IMR-90 (cell line): Measurements from ENCODE around the gene PCBP3. TPM values are rescaled to one million over a fixed set of nuclear protein-coding genes. Genes with fewer than 3 reads are reported as not detected.

Source experiments
- ATAC-seq: fragments of 200-7000 bp; cut with Tn5 transposase; 2 replicates; pipeline ENCODE4 v1.9.1; 2020; ENCODE audit warnings: low read depth, mild to moderate bottlenecking, moderate library complexity
- BruUV-seq: library from RNA; stranded (reverse); fragments of 400-500 nt; replicated peaks from 2 replicates; lab custom pipeline; 2021; lab: Mats Ljungman, UMichigan
- CTCF ChIA-PET: fragments of 300-600 bp; formaldehyde crosslinking; extraction: SDS; loops from one replicate; lab custom pipeline; 2021; ENCODE audit warnings: antibody characterized with exemption; lab: Yijun Ruan, JAX
- POLR2A ChIA-PET: fragments of 300-600 bp; sonication (Branson Sonifier 250); formaldehyde crosslinking; loops from one replicate; lab custom pipeline; 2022; ENCODE audit warnings: antibody characterized with exemption; ENCODE audit not compliant: unreplicated experiment; lab: Charles Lee
- DNase-seq: peaks from one replicate; pipeline ENCODE4 v3.0.0; 2013
- H2AFZ ChIP-seq: replicated peaks from 2 replicates; pipeline ENCODE3; 2013; ENCODE audit warnings: low read length, mild to moderate bottlenecking; ENCODE audit not compliant: poor library complexity
- H2AK5ac ChIP-seq: 2 replicates; pipeline ENCODE4 v1.6.1; 2013; ENCODE audit warnings: low read depth, low read length, inconsistent platforms
- H2AK9ac ChIP-seq: replicated peaks from 2 replicates; pipeline ENCODE3; 2013; ENCODE audit warnings: mild to moderate bottlenecking, low read depth, low read length, moderate library complexity; ENCODE audit not compliant: poor library complexity
- H2BK120ac ChIP-seq: 2 replicates; pipeline ENCODE4 v1.6.1; 2013; ENCODE audit warnings: low read depth, low read length, inconsistent platforms
- H2BK15ac ChIP-seq: 3 replicates; pipeline ENCODE4 v1.6.1; 2013; ENCODE audit warnings: low read depth, low read length, inconsistent platforms
- H2BK20ac ChIP-seq: 2 replicates; pipeline ENCODE4 v1.6.1; 2013; ENCODE audit warnings: low read depth, mild to moderate bottlenecking, inconsistent platforms, low read length, moderate library complexity
- H2BK5ac ChIP-seq: 2 replicates; pipeline ENCODE4 v1.6.1; 2013; ENCODE audit warnings: mild to moderate bottlenecking, low read depth, low read length, inconsistent platforms; ENCODE audit not compliant: poor library complexity, severe bottlenecking
- H3K14ac ChIP-seq: replicated peaks from 2 replicates; pipeline ENCODE4 v1.6.1; 2013; ENCODE audit warnings: low read depth, low read length, inconsistent platforms
- H3K18ac ChIP-seq: 2 replicates; pipeline ENCODE4 v1.6.1; 2013; ENCODE audit warnings: low read depth, low read length, control low read depth
- H3K23ac ChIP-seq: 2 replicates; pipeline ENCODE4 v1.6.1; 2013; ENCODE audit warnings: low read depth, low read length, inconsistent platforms
- H3K27ac ChIP-seq: 2 replicates; pipeline ENCODE4 v1.5.1; 2013; ENCODE audit warnings: mild to moderate bottlenecking, control low read depth, low read length; ENCODE audit not compliant: insufficient read depth
- H3K27me3 ChIP-seq: 2 replicates; pipeline ENCODE4 v1.6.1; 2013; ENCODE audit warnings: low read length; ENCODE audit not compliant: control insufficient read depth, insufficient read depth
- H3K36me3 ChIP-seq: 2 replicates; pipeline ENCODE4 v1.6.1; 2013; ENCODE audit warnings: low read length, mixed read lengths; ENCODE audit not compliant: control insufficient read depth, insufficient read depth
- H3K4ac ChIP-seq: 2 replicates; pipeline ENCODE4 v1.6.1; 2013; ENCODE audit warnings: low read depth, low read length, inconsistent platforms
- H3K4me1 ChIP-seq: 2 replicates; pipeline ENCODE4 v1.6.1; 2013; ENCODE audit warnings: low read length, mixed read lengths; ENCODE audit not compliant: control insufficient read depth, insufficient read depth
- H3K4me2 ChIP-seq: 2 replicates; pipeline ENCODE4 v1.6.1; 2013; ENCODE audit warnings: low read depth, mild to moderate bottlenecking, control low read depth, low read length, moderate library complexity
- H3K4me3 ChIP-seq: 2 replicates; pipeline ENCODE4 v1.5.1; 2013; ENCODE audit warnings: low read depth, mild to moderate bottlenecking, control low read depth, low read length, moderate library complexity; ENCODE audit not compliant: insufficient read depth
- H3K56ac ChIP-seq: 2 replicates; pipeline ENCODE4 v1.6.1; 2013; ENCODE audit warnings: low read length, inconsistent platforms; ENCODE audit not compliant: insufficient read depth; ENCODE audit errors: extremely low read depth
- H3K79me1 ChIP-seq, 2 experiments: 2 replicates each; pipeline ENCODE4 v1.6.1; 2013; ENCODE audit warnings: low read length in 2 of 2, inconsistent platforms in 1 of 2, low read depth in 1 of 2
- H3K9ac ChIP-seq: 2 replicates; pipeline ENCODE4 v1.6.1; 2013; ENCODE audit warnings: low read depth, low read length, control low read depth
- H3K9me1 ChIP-seq: 2 replicates; pipeline ENCODE4 v1.6.1; 2013; ENCODE audit warnings: low read length, inconsistent platforms; ENCODE audit not compliant: insufficient read depth
- H3K9me3 ChIP-seq: 2 replicates; pipeline ENCODE4 v1.6.1; 2013; ENCODE audit warnings: low read length; ENCODE audit not compliant: control insufficient read depth, insufficient read depth
- H4K20me1 ChIP-seq: 2 replicates; pipeline ENCODE4 v1.6.1; 2013; ENCODE audit warnings: low read length, inconsistent platforms; ENCODE audit not compliant: insufficient read depth
- H4K5ac ChIP-seq: 2 replicates; pipeline ENCODE4 v1.6.1; 2013; ENCODE audit warnings: mild to moderate bottlenecking, low read depth, low read length, control low read depth
- H4K8ac ChIP-seq, 2 experiments: 2 replicates each; pipeline ENCODE4 v1.6.1; 2013; ENCODE audit warnings: low read depth in 2 of 2, low read length in 2 of 2, control low read depth in 1 of 2, inconsistent platforms in 1 of 2
- H4K91ac ChIP-seq: 2 replicates; pipeline ENCODE4 v1.6.1; 2013; ENCODE audit warnings: low read depth, low read length, inconsistent platforms; ENCODE audit not compliant: insufficient read depth
- BHLHE40 ChIP-seq: fragments of 150-350 bp; IDR thresholded peaks from 2 replicates; pipeline ENCODE4 v1.6.1; 2016; ENCODE audit warnings: mild to moderate bottlenecking, low read depth, low read length
- CEBPB ChIP-seq: IDR thresholded peaks from 2 replicates; pipeline ENCODE4 v1.6.1; 2012; ENCODE audit warnings: low read depth, low read length, improper control_type of control experiment
- CHD1 ChIP-seq: IDR thresholded peaks from 2 replicates; pipeline ENCODE4 v1.6.1; 2012; ENCODE audit warnings: low read depth, low read length, improper control_type of control experiment
- FOS ChIP-seq: fragments of 150-350 bp; IDR thresholded peaks from 2 replicates; pipeline ENCODE4 v1.6.1; 2016; ENCODE audit warnings: low read depth, low read length
- MAFK ChIP-seq: IDR thresholded peaks from 2 replicates; pipeline ENCODE4 v1.6.1; 2012; ENCODE audit warnings: low read depth, low read length, improper control_type of control experiment
- MAZ ChIP-seq: IDR thresholded peaks from 2 replicates; pipeline ENCODE4 v1.6.1; 2012; ENCODE audit warnings: low read depth, mild to moderate bottlenecking, low read length, improper control_type of control experiment, moderate library complexity, borderline replicate concordance
- MXI1 ChIP-seq: IDR thresholded peaks from 2 replicates; pipeline ENCODE4 v1.6.1; 2012; ENCODE audit warnings: low read depth, mild to moderate bottlenecking, low read length, moderate library complexity, borderline replicate concordance
- NFE2L2 ChIP-seq: fragments of 150-350 bp; IDR thresholded peaks from 2 replicates; pipeline ENCODE4 v1.6.1; 2016; ENCODE audit warnings: low read depth, mild to moderate bottlenecking, low read length
- POLR2A ChIP-seq: IDR thresholded peaks from 2 replicates; pipeline ENCODE4 v1.6.1; 2012; ENCODE audit warnings: mild to moderate bottlenecking, low read depth, low read length
- RAD21 ChIP-seq: IDR thresholded peaks from 2 replicates; pipeline ENCODE4 v1.6.1; 2012; ENCODE audit warnings: low read length, improper control_type of control experiment
- RCOR1 ChIP-seq: IDR thresholded peaks from 2 replicates; pipeline ENCODE4 v1.6.1; 2012; ENCODE audit warnings: mild to moderate bottlenecking, low read length, improper control_type of control experiment; ENCODE audit not compliant: insufficient replicate concordance
- RFX5 ChIP-seq: IDR thresholded peaks from 2 replicates; pipeline ENCODE4 v1.8.0; 2012; ENCODE audit warnings: low read depth, mild to moderate bottlenecking, low read length, moderate library complexity
- SMC3 ChIP-seq: fragments of 150-350 bp; IDR thresholded peaks from 2 replicates; pipeline ENCODE4 v1.6.1; 2016; ENCODE audit warnings: low read depth, mild to moderate bottlenecking, antibody characterized with exemption, low read length, moderate library complexity
- USF2 ChIP-seq: fragments of 150-350 bp; IDR thresholded peaks from 2 replicates; pipeline ENCODE4 v1.6.1; 2017; ENCODE audit warnings: mild to moderate bottlenecking, antibody characterized with exemption, low read length, low read depth
- WGBS, 2 experiments: methylation state at CpG; one replicate each; pipeline versions ENCODE4 v1.1.5 to v1.1.7; 2013; ENCODE audit warnings: missing lambda C conversion rate in 2 of 2; ENCODE audit not compliant: insufficient read length in 1 of 2; ENCODE audit errors: extremely low coverage in 2 of 2; 5-methylcytosine and 5-hydroxymethylcytosine counted together
- dilution Hi-C: fragments of 300-500 bp; cut with HindIII; formaldehyde crosslinking; loops from one replicate; pipeline ENCODE4 v1.14.3; 2018; ENCODE audit warnings: low sequenced_read_pairs; ENCODE audit not compliant: unreplicated experiment
- in situ Hi-C: fragments of 300-500 bp; cut with MboI; formaldehyde crosslinking; loops from 3 replicates; pipeline ENCODE4 v1.14.3; 2019; ENCODE audit warnings: low sequenced_read_pairs, inconsistent platforms, mixed read lengths
- intact Hi-C: fragments of 100-400 bp; cut with micrococcal nuclease; formaldehyde crosslinking; loops from 2 replicates; pipeline ENCODE4 v1.10.0; 2022
- polyA plus RNA-seq, 3 experiments: library from polyadenylated mRNA; depleted of rRNA; stranded (reverse); fragments of >200 nt; gene quantifications; 2 replicates each; pipeline ENCODE4 v1.2.3, GENCODE V29; 2012; ENCODE audit warnings: low replicate concordance in 1 of 3
- total RNA-seq: library from RNA; depleted of rRNA; stranded (reverse); fragments of >200 nt; gene quantifications from 2 replicates; pipeline ENCODE4 v1.2.3, GENCODE V29; 2012
- TF ChIP-seq, protein P1 (sequence below): conservative IDR thresholded peaks from 2 replicates; pipeline ENCODE4 v1.5.1; 2012; ENCODE audit warnings: mild to moderate bottlenecking, low read depth, low read length, improper control_type of control experiment
- TF ChIP-seq, protein P2 (sequence below): fragments of 150-350 bp; IDR thresholded peaks from 2 replicates; pipeline ENCODE4 v1.6.1; 2016; ENCODE audit warnings: low read depth, mild to moderate bottlenecking, low read length, moderate library complexity, borderline replicate concordance

The PCBP3 gene
- total and polyA plus RNA-seq, 2 of the 4 experiments (the other 2 are of a cell fraction) = 2.9 to 3.9 TPM

GRCh38 chr21:45802425-45802824 lies 158.9 kb downstream of the PCBP3 start:
- Histone ChIP-seq H3K27me3 (peaks cover 2% of the 10 kb centered on the region; the same call in 1 of the 2 replicates), H3K9ac (no peak overlapping the region), H3K4me3 (no peak overlapping the region), H2AFZ (no peak overlapping the region), H4K20me1 (no peaks in the 10 kb centered on the region; the same call in 1 of the 2 replicates), H3K4me2 (no peak overlapping the region), H3K4me1 (no peaks in the 10 kb centered on the region), H3K23ac (no peak overlapping the region), H2AK9ac (peak overlapping the region; percentile 9), H3K27ac (no peak overlapping the region), H2BK120ac (no peak overlapping the region), H2BK5ac (no peak overlapping the region), H3K4ac (no peak overlapping the region), H4K5ac (no peak overlapping the region), H2AK5ac (no peak overlapping the region), H3K18ac (no peak overlapping the region), H3K36me3 (no peaks in the 10 kb centered on the region), H3K56ac (no peak overlapping the region), H3K9me3 (no peaks in the 10 kb centered on the region), H4K91ac (no peak overlapping the region), H4K8ac (no peak overlapping the region), H3K14ac (no peak overlapping the region), H3K9me1 (no peaks in the 10 kb centered on the region; the same call in 1 of the 2 replicates), H3K79me1 (no peaks in the 10 kb centered on the region), H2BK20ac (no peak overlapping the region), H2BK15ac (no peak overlapping the region)
- POLR2A ChIA-PET = no interaction called here
- dilution Hi-C loops (no loop called here), intact Hi-C loops (no loop called here), in situ Hi-C loops (no loop called here)
- no peak for TF ChIP-seq RFX5
- no peak for TF ChIP-seq CEBPB
- TF ChIP-seq MXI1 = no peak
- no peak for TF ChIP-seq FOS
- TF ChIP-seq MAZ = no peak
- TF ChIP-seq SMC3 = no peak
- no peak for TF ChIP-seq USF2
- TF ChIP-seq MAFK = no peak
- TF ChIP-seq BHLHE40 = no peak
- TF ChIP-seq, protein P1, sequence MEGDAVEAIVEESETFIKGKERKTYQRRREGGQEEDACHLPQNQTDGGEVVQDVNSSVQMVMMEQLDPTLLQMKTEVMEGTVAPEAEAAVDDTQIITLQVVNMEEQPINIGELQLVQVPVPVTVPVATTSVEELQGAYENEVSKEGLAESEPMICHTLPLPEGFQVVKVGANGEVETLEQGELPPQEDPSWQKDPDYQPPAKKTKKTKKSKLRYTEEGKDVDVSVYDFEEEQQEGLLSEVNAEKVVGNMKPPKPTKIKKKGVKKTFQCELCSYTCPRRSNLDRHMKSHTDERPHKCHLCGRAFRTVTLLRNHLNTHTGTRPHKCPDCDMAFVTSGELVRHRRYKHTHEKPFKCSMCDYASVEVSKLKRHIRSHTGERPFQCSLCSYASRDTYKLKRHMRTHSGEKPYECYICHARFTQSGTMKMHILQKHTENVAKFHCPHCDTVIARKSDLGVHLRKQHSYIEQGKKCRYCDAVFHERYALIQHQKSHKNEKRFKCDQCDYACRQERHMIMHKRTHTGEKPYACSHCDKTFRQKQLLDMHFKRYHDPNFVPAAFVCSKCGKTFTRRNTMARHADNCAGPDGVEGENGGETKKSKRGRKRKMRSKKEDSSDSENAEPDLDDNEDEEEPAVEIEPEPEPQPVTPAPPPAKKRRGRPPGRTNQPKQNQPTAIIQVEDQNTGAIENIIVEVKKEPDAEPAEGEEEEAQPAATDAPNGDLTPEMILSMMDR = no peak
- no peak for TF ChIP-seq RCOR1
- no peak for TF ChIP-seq CHD1
- TF ChIP-seq, protein P2, sequence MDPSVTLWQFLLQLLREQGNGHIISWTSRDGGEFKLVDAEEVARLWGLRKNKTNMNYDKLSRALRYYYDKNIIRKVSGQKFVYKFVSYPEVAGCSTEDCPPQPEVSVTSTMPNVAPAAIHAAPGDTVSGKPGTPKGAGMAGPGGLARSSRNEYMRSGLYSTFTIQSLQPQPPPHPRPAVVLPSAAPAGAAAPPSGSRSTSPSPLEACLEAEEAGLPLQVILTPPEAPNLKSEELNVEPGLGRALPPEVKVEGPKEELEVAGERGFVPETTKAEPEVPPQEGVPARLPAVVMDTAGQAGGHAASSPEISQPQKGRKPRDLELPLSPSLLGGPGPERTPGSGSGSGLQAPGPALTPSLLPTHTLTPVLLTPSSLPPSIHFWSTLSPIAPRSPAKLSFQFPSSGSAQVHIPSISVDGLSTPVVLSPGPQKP = no peak
- TF ChIP-seq RAD21 = no peak
- TF ChIP-seq NFE2L2 = no peak
- TF ChIP-seq POLR2A = no peak
- ATAC-seq = no peak
- no TSS peak for BruUV-seq
- DNase-seq = no peak
- CTCF ChIA-PET = no interaction called here
- WGBS, 2 experiments = 60% methylated on average over 1 of the region's 9 CpGs; no CpG with 5 or more reads in 1 of the 2 experiments
